K562 (cell line): Measurements from ENCODE around the gene MFAP1. TPM values are rescaled to one million over a fixed set of nuclear protein-coding genes. Genes with fewer than 3 reads are reported as not detected.
A peak's percentile ranks its signal among the peaks of the same experiment; 100 is the strongest.

ENCODE experiments used
- FOSL1 ChIP-seq: fragments of 200-800 bp; sonication (Bioruptor generic); conservative IDR thresholded peaks from 2 replicates; pipeline ENCODE4 v1.6.1; 2016; ENCODE audit warnings: missing genetic modification characterization, missing compliant biosample characterization
- GABPA ChIP-seq: fragments of 200-800 bp; sonication (Bioruptor generic); conservative IDR thresholded peaks from 2 replicates; pipeline ENCODE4 v1.6.1; 2016; ENCODE audit warnings: low read depth, missing genetic modification characterization, missing compliant biosample characterization
- ID3 ChIP-seq, 2 experiments: fragments of 250-450 bp in 1 of 2; fragments of 450-650 bp in 1 of 2; sonication (Bioruptor Pico) in 1 of 2; IDR thresholded peaks; 2 replicates each; pipeline versions ENCODE4 v1.6.1 to v1.8.0; 2016 to 2021; ENCODE audit warnings: mild to moderate bottlenecking in 2 of 2, moderate library complexity in 2 of 2, missing compliant biosample characterization in 1 of 2, missing genetic modification characterization in 1 of 2
- MXI1 ChIP-seq: IDR thresholded peaks from 2 replicates; pipeline ENCODE4 v1.6.1; 2011; ENCODE audit warnings: low read depth, mild to moderate bottlenecking, improper control_type of control experiment, low read length
- NBN ChIP-seq: fragments of 450-650 bp; IDR thresholded peaks from 2 replicates; pipeline ENCODE4 v1.6.1; 2016; ENCODE audit warnings: low read depth, mild to moderate bottlenecking
- NEUROD1 ChIP-seq: fragments of 150-350 bp; IDR thresholded peaks from 2 replicates; pipeline ENCODE4 v1.6.1; 2014; ENCODE audit warnings: borderline replicate concordance, low read length, low read depth; ENCODE audit not compliant: partially characterized antibody
- NFYB ChIP-seq: IDR thresholded peaks from 2 replicates; pipeline ENCODE4 v1.6.1; 2011; ENCODE audit warnings: mild to moderate bottlenecking, moderate library complexity; ENCODE audit not compliant: insufficient read length; ENCODE audit errors: extremely low read depth
- NR2C1 ChIP-seq, 2 experiments: fragments of 450-650 bp; IDR thresholded peaks; 2 replicates each; pipeline ENCODE4 v1.6.1; 2017; ENCODE audit warnings: mild to moderate bottlenecking in 2 of 2, antibody characterized with exemption in 1 of 2, inconsistent platforms in 1 of 2, missing compliant biosample characterization in 1 of 2, missing genetic modification characterization in 1 of 2
- PCBP2 ChIP-seq: fragments of 200-400 bp; formaldehyde crosslinking; IDR thresholded peaks from 2 replicates; pipeline ENCODE4 v1.6.1; 2018; ENCODE audit warnings: low read length, low read depth, mild to moderate bottlenecking, moderate library complexity; ENCODE audit not compliant: poor library complexity, severe bottlenecking
- PHF21A ChIP-seq: fragments of 450-650 bp; IDR thresholded peaks from 2 replicates; pipeline ENCODE4 v1.6.1; 2017; ENCODE audit warnings: low read depth, borderline replicate concordance
- POLR2A ChIP-seq: fragments of 450-650 bp; conservative IDR thresholded peaks from 2 replicates; pipeline ENCODE4 v1.6.1; 2016
- PRMT5 ChIP-seq: sonication (generic); formaldehyde crosslinking; IDR thresholded peaks from 2 replicates; pipeline ENCODE4 v1.5.0; 2020; ENCODE audit warnings: missing genetic modification reagents
- SP2 ChIP-seq: IDR thresholded peaks from 2 replicates; pipeline ENCODE4 v1.6.1; 2011; ENCODE audit warnings: mild to moderate bottlenecking, low read depth, low read length, moderate library complexity; ENCODE audit not compliant: poor library complexity, severe bottlenecking; ENCODE audit errors: extremely low read depth
- TBP ChIP-seq: optimal IDR thresholded peaks from 2 replicates; pipeline ENCODE3; 2011; ENCODE audit warnings: low read depth, low read length, improper control_type of control experiment
- ZHX1 ChIP-seq: fragments of 150-350 bp; conservative IDR thresholded peaks from 2 replicates; pipeline ENCODE4 v1.6.1; 2014; ENCODE audit warnings: low read length
- ZNF165 ChIP-seq: fragments of 250-450 bp; sonication (Bioruptor Pico); IDR thresholded peaks from 2 replicates; pipeline ENCODE4 v1.4.0; 2020; ENCODE audit warnings: borderline replicate concordance
- ZNF398 ChIP-seq: fragments of 250-450 bp; sonication (Bioruptor Pico); IDR thresholded peaks from 2 replicates; pipeline ENCODE4 v1.8.0; 2021; ENCODE audit warnings: moderate library complexity, mild to moderate bottlenecking, inconsistent platforms
- polyA plus RNA-seq, 8 experiments: library from polyadenylated mRNA; depleted of rRNA in 4 of 8; stranded (reverse) in 5 of 8; unstranded in 3 of 8; fragments of >200 nt; fragmentation: Nextera tagmentation in 2 of 8; fragmentation: Illumina TruSeq in 1 of 8; extraction: Ambion mirVana in 2 of 8; extraction: Trizol in 1 of 8; gene quantifications; 2 replicates each; pipeline versions ENCODE4 v1.2.1 to v1.2.3, GENCODE V29; 2011 to 2014; ENCODE audit warnings: inconsistent platforms in 1 of 8, missing spikeins in 1 of 8
- total RNA-seq, 7 experiments: library from RNA; depleted of rRNA in 6 of 7; stranded (reverse); fragments of >200 nt in 6 of 7; fragmentation: Illumina TruSeq in 2 of 7; extraction: Trizol in 2 of 7; gene quantifications; 2 replicates each; pipeline versions ENCODE4 v1.2.1 to v1.2.3, GENCODE V29; 2011 to 2021; ENCODE audit warnings: low replicate concordance in 1 of 7

MFAP1 gene
- total and polyA plus RNA-seq, 9 of the 15 experiments (the other 6 are each of a cell fraction or from before 2014, with no cell fraction given): 34.9 to 64.1 (median 48.2) TPM

GRCh38 chr15:43824302-43825246 is at the start of gene MFAP1 (continued):
- TF ChIP-seq SP2: peak; percentile 49
- TF ChIP-seq PHF21A: no peak
- peak; percentile 88; the same call in 1 of the 2 replicates for TF ChIP-seq NBN
- TF ChIP-seq POLR2A: peak; percentile 97
- TF ChIP-seq NEUROD1: no peak
- TF ChIP-seq ZNF165 (CRISPR knock-in tag): no peak
- peak; percentile 13; the same call in 1 of the 2 replicates for TF ChIP-seq MXI1
- no peak for TF ChIP-seq PRMT5 (CRISPR knock-in tag)
- TF ChIP-seq NR2C1 (IDR thresholded peaks at IDR 0.05): no peak
- 0 out of 2 replicates have a peak, but pooled peaks have one; percentile 25 for TF ChIP-seq NR2C1 (tag; IDR thresholded peaks at IDR 0.05)
- TF ChIP-seq TBP: peak; percentile 94
- TF ChIP-seq ID3 (CRISPR knock-in tag; IDR thresholded peaks at IDR 0.05): no peak
- TF ChIP-seq ID3 (tag; IDR thresholded peaks at IDR 0.05): peak; percentile 45; the same call in 1 of the 2 replicates
- peak; percentile 16 for TF ChIP-seq NFYB
- no peak for TF ChIP-seq ZNF398 (CRISPR knock-in tag)
- TF ChIP-seq ZHX1: no peak
- TF ChIP-seq FOSL1 (tag): peak; percentile 18; the same call in 1 of the 2 replicates
- no peak for TF ChIP-seq PCBP2
- peak; percentile 95 for TF ChIP-seq GABPA (tag)
